Endothelial cell of umbilical vein (primary cell): ENCODE results near the gene KCNG2.

Experiments
- EZH2 ChIP-seq: IDR thresholded peaks from 2 replicates; pipeline ENCODE4 v1.6.1; 2012; ENCODE audit warnings: borderline replicate concordance, low read depth, mild to moderate bottlenecking, moderate library complexity, low read length, inconsistent platforms; ENCODE audit not compliant: severe bottlenecking
- FOS ChIP-seq: IDR thresholded peaks from 2 replicates; pipeline ENCODE4 v1.6.1; 2011; ENCODE audit warnings: mild to moderate bottlenecking, low read length, moderate library complexity, borderline replicate concordance; ENCODE audit not compliant: insufficient read depth
- GATA2 ChIP-seq: IDR thresholded peaks from 2 replicates; pipeline ENCODE4 v1.7.0; 2011; ENCODE audit warnings: low read depth, mild to moderate bottlenecking, moderate library complexity, mixed read lengths, low read length; ENCODE audit not compliant: insufficient read length, insufficient read depth
- JUN ChIP-seq: IDR thresholded peaks from 2 replicates; pipeline ENCODE4 v1.6.1; 2011; ENCODE audit warnings: borderline replicate concordance, low read depth; ENCODE audit not compliant: insufficient read length, insufficient read depth
- MYC ChIP-seq: IDR thresholded peaks from one replicate; pipeline ENCODE4 v1.6.1; 2011; ENCODE audit warnings: mild to moderate bottlenecking, low read depth, low read length
- POLR2A ChIP-seq: IDR thresholded peaks from 2 replicates; pipeline ENCODE4 v1.6.1; 2012; ENCODE audit warnings: low read depth, mild to moderate bottlenecking, control low read depth, low read length
- TF ChIP-seq, protein P1 (sequence below), 2 donors: IDR thresholded peaks; 1 replicate in 1 of 2; 2 replicates in 1 of 2; pipeline ENCODE4 v1.5.1; 2011; ENCODE audit warnings: low read length in 2 of 2, mild to moderate bottlenecking in 2 of 2, moderate library complexity in 2 of 2, control low read depth in 1 of 2, inconsistent platforms in 1 of 2, low read depth in 1 of 2; ENCODE audit not compliant: insufficient read depth in 1 of 2; ENCODE audit errors: extremely low read depth in 1 of 2

DNA sequence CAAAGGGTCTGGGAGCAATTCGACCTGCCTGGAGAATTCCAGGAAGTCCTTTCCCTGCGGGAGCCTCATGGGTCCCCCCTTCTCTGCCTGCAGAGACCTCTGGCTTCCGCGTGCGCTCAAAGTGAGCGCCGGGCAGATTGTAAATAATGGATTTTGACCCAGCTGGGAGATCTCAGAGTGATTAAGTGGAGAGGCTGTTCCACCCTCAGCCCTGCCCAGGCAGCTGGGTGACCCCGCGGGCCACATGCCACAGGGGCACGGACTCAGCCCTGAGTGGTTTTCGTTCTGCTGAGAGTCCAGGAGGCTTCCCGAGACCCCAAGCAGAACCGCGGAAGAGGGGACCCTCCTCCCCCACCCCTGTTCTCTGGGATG, 1.2 kb downstream of the KCNG2 start:
- TF ChIP-seq, protein P1, sequence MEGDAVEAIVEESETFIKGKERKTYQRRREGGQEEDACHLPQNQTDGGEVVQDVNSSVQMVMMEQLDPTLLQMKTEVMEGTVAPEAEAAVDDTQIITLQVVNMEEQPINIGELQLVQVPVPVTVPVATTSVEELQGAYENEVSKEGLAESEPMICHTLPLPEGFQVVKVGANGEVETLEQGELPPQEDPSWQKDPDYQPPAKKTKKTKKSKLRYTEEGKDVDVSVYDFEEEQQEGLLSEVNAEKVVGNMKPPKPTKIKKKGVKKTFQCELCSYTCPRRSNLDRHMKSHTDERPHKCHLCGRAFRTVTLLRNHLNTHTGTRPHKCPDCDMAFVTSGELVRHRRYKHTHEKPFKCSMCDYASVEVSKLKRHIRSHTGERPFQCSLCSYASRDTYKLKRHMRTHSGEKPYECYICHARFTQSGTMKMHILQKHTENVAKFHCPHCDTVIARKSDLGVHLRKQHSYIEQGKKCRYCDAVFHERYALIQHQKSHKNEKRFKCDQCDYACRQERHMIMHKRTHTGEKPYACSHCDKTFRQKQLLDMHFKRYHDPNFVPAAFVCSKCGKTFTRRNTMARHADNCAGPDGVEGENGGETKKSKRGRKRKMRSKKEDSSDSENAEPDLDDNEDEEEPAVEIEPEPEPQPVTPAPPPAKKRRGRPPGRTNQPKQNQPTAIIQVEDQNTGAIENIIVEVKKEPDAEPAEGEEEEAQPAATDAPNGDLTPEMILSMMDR (IDR thresholded peaks at IDR 0.05; ENCODE audit: extremely low read depth in 1 of 2, insufficient read depth in 1 of 2, low read depth in 1 of 2, low read length in 2 of 2): no peak
- TF ChIP-seq POLR2A (no peak), EZH2 (peak; percentile 55), MYC (no peak), FOS (no peak), GATA2 (no peak), JUN (no peak)
